G401.6 (cell line): ENCODE results near the gene RPGR.

Source experiments
- FAIRE-seq: peaks from 2 replicates; lab custom pipeline; 2012; peaks lifted over from hg19 to GRCh38; lab: Jason Lieb, UNC

The RPGR gene

GRCh38 chrX:38327007-38327774, at the start of gene RPGR:
Gene RPGR, minus strand, starts transcription at chrX:38327509. Its CDS starts 142 bp downstream, at chrX:38327367.
- FAIRE-seq = peak; percentile 66

DNA sequence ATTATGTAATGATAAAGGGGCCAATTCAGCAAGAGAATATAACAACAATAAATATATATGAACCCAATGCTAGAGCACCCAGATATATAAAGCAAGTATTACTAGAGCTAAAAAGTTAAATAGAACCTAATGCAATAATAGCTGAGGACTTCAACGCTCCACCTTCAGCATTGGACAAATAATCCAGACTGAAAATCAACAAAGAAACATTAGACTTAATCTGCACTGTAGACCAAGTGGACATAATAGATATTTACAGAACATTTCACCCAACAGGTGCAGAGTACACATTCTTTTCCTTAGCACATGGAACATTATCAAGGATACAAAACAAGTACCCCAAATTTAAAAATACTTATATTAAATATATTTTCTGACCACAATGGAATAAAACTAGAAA, 49.4 kb upstream of the RPGR start:
- no peak for FAIRE-seq

GRCh38 chrX:38375891-38376290, 48.6 kb upstream of the RPGR start:
- FAIRE-seq = no peak

DNA sequence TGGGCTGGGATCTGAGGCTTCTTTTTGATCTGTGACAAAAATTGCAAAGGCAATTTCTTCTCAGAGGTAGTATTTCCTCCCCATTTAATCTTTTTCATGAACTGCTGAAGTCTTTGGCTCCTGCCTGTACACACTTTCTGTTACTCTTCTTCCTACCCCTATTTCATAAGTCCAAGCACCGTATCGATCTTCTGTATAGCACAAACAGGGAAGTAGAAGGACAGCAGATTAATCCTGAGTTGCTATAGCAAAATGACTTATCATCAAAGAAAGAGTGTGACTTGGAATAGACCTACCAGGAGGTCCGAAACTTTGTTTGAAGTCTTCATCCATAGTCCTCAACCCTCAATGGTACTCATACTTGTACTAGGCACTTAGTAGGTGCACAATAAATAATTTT, 47.1 kb upstream of the RPGR start:
- FAIRE-seq = no peak

DNA sequence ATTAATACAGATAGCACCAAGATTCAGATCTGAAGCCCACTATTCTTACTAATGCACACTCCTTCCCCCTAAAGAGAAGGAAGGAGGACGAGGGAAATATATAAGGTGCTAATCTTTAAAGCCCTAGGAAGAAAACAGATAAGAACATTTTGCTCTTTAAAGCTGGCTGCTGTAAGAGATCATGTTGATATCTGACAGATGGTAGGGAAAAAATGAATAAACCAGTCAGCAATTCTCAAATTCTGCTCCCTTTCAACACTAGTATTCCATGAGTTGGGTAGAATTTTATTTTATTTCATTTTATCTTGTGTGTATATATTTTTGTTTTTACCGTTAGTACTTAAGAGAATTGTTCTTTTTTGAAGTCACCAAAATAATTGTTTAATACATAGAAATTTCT, 44.3 kb upstream of the RPGR start:
- no peak for FAIRE-seq

- no peak for FAIRE-seq
These were observed 41.5 kb upstream of the RPGR start for GRCh38 chrX:38368774-38369173.

- FAIRE-seq = no peak
These were observed 38.6 kb upstream of the RPGR start for GRCh38 chrX:38365954-38366353.

GRCh38 chrX:38363046-38363445, 35.7 kb upstream of the RPGR start:
- FAIRE-seq = no peak

GRCh38 chrX:38357747-38358673, 30.7 kb upstream of the RPGR start:
- no peak for FAIRE-seq

DNA sequence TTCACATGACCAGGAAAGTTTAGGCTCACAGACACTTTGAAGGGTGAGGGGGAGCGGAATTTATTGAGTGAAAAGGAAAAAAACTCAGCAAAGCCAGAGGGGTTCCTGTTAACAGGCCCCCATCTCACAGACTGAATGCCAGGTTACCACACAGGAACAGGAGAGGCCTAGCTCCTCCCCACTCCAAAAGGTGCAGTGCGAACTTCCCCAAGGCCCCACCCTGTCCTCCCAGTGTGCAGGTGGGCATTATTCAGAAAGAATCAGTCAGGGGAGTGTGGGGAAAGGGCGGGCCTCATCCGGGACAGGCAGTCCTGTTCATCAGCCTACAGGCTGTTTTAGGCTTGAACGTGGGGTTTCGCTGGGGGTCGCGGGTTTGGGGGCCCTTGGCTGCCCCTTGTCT, 29.1 kb upstream of the RPGR start:
- no peak for FAIRE-seq

- FAIRE-seq = no peak
These were observed 25.1 kb upstream of the RPGR start, which contains the start of gene OTC for GRCh38 chrX:38352362-38352761. Gene OTC, plus strand, starts transcription at chrX:38352604. Its CDS starts 93 bp downstream, at chrX:38352697.

GRCh38 chrX:38351346-38351745, 24.0 kb upstream of the RPGR start:
- no peak for FAIRE-seq

DNA sequence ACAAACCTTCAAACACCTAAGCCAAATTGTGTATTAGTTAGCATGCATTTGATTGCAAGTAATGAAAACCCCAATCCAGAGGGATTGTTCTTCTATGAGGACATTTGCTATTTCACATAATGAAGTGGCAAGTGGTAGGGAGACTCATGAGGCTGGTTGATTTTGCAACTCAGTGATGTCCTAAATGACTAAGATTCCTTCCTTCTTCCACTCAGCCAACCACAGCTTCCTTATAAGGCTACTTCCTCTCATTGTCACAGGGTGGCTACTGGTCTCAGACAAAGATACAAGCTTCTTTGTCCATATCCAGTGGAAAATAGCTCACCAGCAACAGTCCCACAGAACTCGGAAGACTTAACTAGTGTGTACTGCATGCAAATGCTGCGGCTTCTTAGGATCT, 19.8 kb upstream of the RPGR start:
- FAIRE-seq = no peak

DNA sequence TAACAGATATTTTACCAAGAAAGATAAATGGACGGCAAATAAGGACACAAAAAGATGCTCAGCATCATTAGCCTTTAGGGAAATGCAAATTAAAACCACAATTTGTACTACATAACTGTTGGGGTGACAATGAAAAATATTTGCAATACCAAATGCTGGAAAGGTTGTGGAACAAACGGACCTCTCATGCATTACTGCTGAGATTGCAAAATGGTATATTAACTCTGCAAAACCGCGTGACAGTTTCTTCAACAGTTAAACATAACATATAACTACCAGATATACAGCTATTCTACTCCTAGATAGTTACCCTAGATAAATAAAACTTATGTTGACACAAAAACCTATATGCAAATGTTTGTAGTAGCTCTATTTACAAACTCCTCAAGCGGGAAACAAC, 18.8 kb upstream of the RPGR start:
- no peak for FAIRE-seq

- FAIRE-seq = no peak
These were observed 15.8 kb upstream of the RPGR start for GRCh38 chrX:38342853-38343778.

DNA sequence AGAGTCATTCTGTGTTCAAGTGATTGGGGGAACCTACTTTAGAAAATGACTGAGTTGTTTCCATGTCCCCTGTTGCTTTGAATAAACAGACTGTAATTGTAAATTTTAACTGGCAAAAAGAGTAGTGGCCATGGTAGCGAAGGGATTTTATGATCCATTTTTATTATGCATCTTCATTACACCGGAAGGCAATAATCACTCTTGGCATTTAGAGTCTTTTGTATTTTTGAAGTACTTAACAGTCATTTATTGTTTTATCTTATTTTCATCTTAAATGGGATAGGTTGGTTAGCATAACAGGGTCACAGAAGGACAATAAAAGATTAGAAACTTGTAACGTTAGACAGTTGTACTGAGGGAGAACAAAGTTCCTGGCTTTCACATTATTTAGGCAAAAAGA, 14.1 kb upstream of the RPGR start:
- no peak for FAIRE-seq

GRCh38 chrX:38336538-38337240, 9.4 kb upstream of the RPGR start:
- FAIRE-seq = no peak

- no peak for FAIRE-seq
These were observed 8.1 kb upstream of the RPGR start for GRCh38 chrX:38335382-38335781.

- no peak for FAIRE-seq
These were observed 5.2 kb upstream of the RPGR start for GRCh38 chrX:38332505-38332904.

DNA sequence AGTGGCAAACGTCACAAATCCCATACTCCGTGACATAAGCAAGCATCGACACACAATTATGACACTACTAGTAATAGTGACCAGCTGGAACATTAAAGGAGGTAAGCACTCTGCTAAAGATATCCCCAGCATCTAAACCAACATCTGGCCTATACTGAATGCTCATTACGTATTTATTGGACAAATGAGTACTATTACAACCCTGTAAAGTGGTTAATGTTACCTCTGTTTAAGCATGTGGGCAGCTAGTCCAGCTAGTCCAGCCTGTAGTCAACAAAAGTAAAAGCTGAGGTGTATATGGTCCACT, 419 bp upstream of the RPGR start:
- FAIRE-seq = no peak

DNA sequence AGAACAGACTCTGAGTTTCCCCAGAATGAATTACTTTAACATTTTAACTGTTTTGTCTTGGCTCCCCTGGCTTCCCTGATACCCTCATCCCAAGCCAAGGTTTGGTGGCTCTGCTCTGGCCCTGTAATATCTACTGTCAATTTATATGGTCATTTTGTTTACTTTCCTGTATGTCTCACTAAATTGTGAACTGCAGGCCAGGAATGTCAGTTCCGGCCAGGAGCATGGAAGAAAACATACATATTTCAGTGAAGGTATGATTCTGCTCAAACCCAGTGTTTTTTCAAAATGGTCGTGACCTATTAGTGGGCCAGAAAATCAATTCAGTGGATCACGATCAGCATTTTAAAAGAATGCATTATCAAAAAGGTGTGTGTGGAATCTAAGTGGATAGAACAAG, 1.2 kb downstream of the RPGR start:
- FAIRE-seq = no peak

GRCh38 chrX:38320819-38321218, 6.5 kb downstream of the RPGR start:
- no peak for FAIRE-seq
